ENCODE measurements around the gene DEPDC1B.
"Not testable (repeated sequence)": the region's sequence is repeated elsewhere in the genome, so short reads cannot be mapped to it uniquely, and the experiment has no call there.

The DEPDC1B gene

DNA sequence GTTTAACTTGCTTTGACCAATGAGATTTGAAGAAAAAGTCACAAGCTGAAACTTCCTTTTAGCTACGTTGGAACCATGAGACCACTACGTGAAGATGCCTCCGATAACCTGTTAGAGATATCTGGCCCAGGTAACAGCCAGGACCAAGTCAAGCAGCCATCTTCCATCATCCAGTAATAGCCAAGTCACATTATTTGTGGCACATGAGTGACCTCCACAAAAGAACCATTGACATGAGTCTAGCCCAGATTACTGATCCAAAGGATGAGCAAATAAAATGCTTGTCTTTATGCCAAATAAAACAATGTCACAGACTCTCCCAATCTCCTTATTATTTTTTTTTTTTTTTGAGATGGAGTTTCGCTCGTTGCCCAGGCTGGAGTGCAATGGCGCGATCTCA lies 1.6 kb downstream of the DEPDC1B start:
- no peak for DNase-seq

- no peak for DNase-seq
Observed at GRCh38 chr5:60690326-60690725, 9.6 kb downstream of the DEPDC1B start.

- DNase-seq = no peak
Observed at GRCh38 chr5:60688980-60689379, 11.0 kb downstream of the DEPDC1B start.

DNA sequence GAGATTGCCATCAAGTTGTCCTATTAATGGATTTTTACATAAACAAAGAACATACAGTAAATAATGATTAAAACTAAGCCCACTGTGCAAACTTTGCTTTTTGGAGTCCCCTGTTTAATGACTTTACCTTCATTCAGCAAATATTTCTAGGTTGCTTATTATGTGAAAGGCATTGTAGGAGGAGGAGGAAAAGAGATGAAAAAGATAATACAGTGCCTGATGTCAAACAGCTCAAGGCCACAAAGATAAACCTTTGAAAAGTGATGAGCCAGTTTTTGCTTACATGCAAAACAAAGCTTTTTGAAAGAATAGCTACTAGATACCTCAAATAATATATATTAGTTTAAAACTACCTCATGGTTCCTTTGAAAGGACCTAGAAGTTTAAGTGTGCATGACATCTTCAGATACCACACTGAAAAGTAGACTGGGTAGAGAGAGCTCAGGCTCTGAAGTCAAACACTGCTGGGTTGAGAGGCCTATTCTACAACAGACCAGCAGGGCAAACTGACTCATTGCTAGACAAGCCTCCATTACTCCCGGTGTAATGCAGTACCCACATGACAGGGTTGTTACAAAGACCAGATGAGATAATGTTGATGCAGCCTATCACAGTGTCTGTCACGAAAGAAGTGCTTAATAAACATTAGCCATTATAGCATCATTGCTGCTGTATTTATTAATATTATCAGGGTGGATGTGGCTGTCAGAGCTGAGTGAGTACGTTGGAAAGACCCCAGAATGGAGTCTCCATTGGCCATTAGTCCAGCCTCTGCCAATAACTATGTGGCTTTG lies 11.8 kb downstream of the DEPDC1B start:
- DNase-seq = no peak

- no peak for DNase-seq
Observed at GRCh38 chr5:60686157-60686556, 13.8 kb downstream of the DEPDC1B start.

DNA sequence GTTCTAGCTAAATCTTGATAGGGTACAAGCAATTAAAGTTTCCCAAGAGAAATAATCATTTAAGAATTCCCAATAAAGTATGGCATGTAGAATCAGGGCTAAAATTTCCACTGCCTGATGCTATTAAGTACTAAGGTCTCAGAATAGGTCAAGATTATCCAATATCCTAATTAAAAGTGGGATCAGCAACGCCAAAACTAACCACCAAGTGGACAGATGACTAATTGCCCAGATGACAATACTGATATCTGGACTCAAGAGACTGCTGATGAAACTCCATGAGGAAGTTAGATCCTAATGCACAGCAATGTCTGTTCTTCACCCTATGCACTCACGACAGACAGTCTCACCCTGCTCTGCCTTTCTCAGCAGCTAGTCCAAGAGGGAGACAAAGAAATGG lies 14.3 kb downstream of the DEPDC1B start:
- no peak for DNase-seq

DNA sequence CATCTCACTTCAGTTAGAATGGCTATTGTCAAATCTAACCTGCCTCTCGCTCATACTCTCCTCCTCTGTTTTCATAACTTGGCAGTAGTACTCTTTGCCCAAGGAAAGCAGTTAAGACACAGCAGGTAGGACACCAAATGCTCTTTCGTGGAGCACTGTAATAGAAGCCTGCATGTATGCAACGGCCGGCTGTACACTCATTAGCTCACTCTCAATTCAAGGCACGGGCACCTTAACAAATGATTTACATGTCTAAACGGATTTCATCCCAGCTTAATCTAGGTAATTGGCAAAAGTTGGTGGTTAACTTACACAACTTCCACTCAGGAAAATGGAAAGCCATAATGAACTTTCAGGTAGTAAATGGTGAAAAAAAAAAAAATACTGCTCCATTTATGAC lies 14.9 kb downstream of the DEPDC1B start:
- DNase-seq = no peak

GRCh38 chr5:60682007-60682406 lies 18.0 kb downstream of the DEPDC1B start:
- not testable (repeated sequence) for DNase-seq

GRCh38 chr5:60679816-60680215 lies 20.1 kb downstream of the DEPDC1B start:
- DNase-seq = no peak

GRCh38 chr5:60677850-60678664 lies 21.9 kb downstream of the DEPDC1B start:
- no peak for DNase-seq

GRCh38 chr5:60675286-60675685 lies 24.7 kb downstream of the DEPDC1B start:
- DNase-seq = no peak

- no peak for DNase-seq
Observed at GRCh38 chr5:60674251-60675069, 25.5 kb downstream of the DEPDC1B start.

- DNase-seq = no peak
Observed at GRCh38 chr5:60673334-60673733, 26.6 kb downstream of the DEPDC1B start.

DNA sequence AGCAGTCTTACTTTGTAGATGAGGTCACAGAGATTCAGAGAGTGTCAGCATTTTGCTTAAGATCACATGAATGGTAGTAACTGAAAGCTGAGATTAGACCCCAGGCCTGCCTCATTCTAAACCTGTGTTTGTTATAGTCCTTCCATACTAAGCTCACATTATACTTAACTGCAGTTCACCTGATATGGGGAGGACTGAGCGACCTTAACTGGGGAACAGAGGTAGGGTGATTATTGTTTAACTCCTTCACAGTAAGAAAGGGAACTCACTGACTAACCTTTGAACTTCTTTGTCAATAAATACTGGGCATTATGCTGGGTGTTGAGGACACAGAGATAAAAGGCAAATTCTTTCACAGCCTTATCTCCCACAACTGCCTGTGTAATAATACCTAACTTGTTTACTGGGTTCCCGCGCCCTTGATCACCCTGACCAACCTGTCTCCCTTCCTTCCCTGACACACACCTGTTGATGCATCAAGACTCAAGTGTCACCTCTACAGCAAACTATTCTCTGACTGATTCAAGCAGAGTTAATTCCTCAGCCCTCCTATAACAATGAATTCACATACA lies 27.2 kb downstream of the DEPDC1B start:
- DNase-seq = no peak

DNA sequence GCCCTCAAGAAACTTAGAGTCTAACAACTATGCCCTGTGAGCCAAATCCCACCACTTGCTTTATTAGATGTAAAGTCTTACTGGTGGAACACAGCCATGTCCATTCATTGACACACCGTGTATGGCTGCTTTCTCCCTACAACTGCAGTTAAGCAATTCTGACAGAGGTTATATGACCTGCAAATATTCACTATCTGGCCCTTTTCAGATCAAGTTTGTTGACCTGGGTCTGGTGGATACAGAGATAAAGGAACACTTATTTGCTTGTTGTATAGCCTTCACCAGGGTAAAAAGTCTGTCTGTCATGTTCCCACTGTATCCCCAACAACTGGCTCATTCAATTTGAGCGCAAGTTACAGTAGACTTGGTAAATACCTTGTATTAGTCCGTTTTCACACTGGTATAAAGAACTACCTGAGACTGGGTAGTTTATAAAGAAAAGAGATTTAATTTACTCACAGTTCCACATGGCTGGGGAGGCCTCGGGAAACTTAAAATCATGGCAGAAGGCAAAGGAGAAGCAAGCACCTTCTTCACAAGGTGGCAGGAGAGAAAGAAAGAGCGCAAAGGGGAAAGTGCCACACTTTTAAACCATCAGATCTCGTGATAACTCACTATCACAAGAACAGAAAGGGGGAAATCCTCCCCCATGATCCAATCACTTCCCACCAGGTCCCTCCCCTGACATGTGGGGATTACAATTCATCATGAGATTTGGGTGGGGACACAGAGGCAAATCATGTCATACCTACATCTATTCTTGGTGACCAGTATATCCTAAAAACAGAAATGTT lies 27.9 kb downstream of the DEPDC1B start:
- DNase-seq = no peak

DNA sequence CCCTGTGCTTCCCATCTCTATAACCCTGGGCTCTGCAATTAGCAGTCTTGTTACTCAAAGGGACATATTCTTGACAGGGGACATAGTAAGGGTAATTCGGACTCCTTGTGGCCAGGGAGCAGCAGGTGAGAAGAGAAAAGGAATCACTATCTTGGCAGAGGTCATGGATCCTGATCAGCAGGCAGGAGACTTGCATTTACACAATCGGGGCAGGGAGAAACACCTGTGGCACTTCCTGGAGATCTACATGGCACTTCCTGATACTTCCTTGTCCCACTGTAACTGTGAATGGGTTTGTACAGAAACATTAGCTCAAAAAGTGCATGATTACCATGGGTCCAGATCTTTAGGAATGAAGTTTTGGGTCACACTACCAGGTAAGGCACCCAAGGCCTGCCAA lies 29.2 kb downstream of the DEPDC1B start:
- no peak for DNase-seq

- no peak for DNase-seq
Observed at GRCh38 chr5:60668686-60669304, 31.2 kb downstream of the DEPDC1B start.

GRCh38 chr5:60651872-60652620 lies 47.9 kb downstream of the DEPDC1B start:
- no peak for DNase-seq

- DNase-seq = no peak
Observed at GRCh38 chr5:60649288-60649917, 50.6 kb downstream of the DEPDC1B start.

GRCh38 chr5:60648175-60648574 lies 51.8 kb downstream of the DEPDC1B start:
- no peak for DNase-seq

All from NK-92 treated with Interleukin-12 subunit alpha and Interleukin-12 subunit beta, amount 100 ng/mL, for 24 hours (cell line).